Glomerular visceral epithelial cell (primary cell): ENCODE results near the gene COQ8B.
"Not testable (repeated sequence)": the region's sequence is repeated elsewhere in the genome, so short reads cannot be mapped to it uniquely, and the experiment has no call there.

ENCODE experiments used
- DNase-seq: peaks from one replicate; pipeline ENCODE4 v3.0.0-alpha.2; 2016; ENCODE audit errors: extremely low spot score

COQ8B gene

GRCh38 chr19:40742477-40742876 lies 25.8 kb upstream of the COQ8B start:
- no peak for DNase-seq

- DNase-seq = no peak
Measured at GRCh38 chr19:40741527-40742390, 25.1 kb upstream of the COQ8B start.

GRCh38 chr19:40740747-40741146 lies 24.1 kb upstream of the COQ8B start:
- no peak for DNase-seq

DNA sequence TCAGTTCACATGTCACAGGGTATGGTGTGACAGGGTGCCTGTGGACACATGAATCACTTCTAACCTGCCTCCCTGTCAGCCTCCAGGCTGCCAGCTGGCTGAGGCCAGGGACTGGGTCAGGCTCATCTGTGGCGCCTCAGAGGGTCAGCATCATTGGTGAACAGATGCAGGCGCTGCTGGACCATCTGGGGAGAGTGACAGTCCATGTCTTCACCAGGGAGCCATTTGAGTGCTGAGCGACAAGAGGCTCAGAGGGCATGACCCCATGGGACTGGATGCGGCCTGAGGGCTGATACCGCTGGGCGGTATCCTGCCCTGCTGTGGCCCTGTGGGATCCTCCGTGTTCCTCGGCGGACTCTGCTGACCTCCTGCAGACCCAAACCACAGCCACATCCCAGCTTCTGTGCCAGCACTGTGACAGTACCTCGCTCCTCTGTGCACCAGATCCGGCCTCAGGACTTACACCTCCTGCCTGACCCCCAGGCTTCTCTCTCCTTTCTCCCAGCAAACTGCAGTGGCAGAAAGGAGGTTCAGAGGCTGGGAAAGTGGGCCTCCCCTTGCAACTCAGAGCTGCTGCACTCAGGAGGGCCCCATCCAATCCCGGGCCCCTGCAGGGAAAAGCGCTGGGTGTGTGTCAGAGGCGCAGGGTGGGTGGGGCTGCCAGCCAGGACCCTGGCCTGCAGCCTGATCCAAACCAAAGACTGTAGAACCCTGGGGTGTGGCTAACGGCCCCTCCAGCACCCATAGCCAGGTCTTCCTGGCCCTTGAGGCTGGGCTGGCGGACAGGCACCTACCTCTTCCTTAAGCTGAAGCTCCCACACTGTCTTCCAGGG lies 23.4 kb upstream of the COQ8B start:
- DNase-seq = no peak

DNA sequence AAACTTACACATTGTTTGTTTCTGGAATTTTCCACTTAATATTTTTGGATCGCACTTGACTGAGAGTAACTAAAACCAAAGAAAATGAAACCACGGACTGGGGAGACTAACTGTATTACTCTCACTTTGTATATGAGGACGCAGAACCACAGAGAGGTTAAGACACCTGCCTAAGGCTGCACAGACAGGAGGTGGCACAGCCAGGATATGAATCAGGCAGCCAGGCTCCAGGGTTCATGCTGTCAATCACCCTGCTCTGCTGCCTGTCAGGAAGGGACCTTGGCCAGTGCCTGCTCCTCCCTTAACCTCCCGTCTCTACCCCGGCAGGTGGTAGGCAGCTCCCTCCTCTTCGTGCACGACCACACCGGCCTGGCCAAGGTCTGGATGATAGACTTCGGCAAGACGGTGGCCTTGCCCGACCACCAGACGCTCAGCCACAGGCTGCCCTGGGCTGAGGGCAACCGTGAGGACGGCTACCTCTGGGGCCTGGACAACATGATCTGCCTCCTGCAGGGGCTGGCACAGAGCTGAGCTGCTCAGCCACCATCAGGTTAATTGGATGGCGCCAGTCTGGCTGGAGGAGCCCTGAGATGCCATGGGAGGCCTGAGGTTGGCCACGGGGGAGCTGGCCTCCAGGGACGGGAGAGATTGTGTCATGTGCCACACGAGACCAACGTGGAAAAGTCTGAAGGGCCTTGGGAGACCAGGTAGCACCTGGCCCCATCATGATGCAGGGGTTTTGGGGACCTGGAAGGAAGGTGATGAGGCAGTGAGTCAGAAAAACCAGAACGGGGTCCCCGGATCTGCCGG lies 22.5 kb upstream of the COQ8B start:
- no peak for DNase-seq

DNA sequence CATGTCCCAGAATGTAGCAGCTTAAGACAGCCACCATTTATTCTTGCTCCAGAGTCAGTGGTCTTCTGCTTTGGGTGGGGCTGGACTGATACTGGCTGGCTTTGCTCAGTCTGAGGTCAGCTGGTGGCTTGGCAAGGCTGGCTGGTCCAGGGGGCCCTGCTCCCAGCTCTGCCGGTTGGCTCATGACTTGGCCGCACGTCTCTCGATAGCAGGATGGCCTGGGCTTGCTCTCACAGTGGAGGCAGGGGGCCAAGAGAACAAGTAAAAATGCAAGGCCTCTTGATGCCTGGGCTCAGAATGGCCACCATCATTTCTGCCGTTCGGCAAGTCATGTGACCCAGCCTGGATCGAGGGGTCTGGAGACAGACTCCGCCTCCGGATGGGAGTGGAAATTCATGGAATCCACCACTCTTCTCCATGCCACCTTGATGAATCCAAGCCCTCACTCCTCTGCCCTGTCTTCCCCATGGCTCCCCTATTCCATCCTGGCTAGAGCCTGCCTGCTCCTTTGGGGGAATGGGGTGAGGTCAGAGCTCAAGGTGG lies 20.5 kb upstream of the COQ8B start:
- no peak for DNase-seq

DNA sequence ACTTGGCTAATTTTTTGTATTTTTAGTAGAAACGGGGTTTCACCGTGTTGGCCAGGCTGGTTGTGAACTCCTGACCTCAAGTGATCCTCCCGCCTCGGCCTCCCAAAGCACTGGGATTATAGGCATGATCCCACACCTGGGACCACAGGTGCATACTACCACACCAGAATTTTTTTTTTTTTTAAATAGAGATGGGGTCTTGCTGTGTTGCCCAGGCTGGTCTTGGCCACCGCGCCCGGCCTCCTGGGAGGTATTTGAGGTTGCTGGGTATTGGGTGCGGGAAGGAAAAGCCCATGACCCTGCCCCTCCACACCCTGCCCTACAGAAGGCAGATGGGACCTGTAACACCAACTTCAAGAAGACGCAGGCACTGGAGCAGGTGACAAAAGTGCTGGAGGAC lies 20.0 kb upstream of the COQ8B start:
- no peak for DNase-seq

GRCh38 chr19:40735013-40735771 lies 18.5 kb upstream of the COQ8B start:
- DNase-seq = no peak

DNA sequence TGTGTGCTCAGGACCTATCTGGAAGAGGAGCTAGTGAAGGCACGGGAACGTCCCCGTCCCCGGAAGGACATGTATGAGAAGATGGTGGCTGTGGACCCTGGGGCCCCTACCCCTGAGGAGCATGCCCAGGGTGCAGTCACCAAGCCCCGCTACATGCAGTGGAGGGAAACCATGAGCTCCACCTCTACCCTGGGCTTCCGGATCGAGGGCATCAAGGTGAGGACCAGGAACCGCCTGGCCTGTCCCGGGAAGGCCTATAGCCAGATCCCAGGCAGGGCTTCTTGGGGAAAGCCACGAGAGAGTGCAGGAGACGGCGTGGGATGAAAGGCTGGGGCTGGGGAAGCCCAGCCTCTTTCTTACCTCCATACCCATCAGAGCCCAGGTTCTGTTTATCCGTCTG lies 16.5 kb upstream of the COQ8B start:
- no peak for DNase-seq

DNA sequence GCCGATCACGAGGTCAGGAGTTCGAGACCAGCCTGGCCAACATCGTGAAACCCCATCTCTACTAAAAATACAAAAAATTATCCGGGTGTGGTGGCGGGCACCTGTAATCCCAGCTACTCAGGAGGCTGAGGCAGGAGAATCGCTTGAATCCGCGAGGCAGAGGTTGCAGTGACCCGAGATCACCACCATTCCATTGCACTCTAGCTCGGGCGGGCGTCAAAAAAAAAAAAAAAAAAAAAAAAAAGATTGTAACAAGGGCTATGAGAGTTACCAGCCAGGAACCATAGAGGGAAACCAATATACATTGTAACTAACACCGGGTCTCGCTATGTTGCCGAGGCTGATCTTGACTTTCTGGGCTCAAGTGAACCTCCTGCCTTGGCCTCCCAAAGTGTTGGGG lies 15.6 kb upstream of the COQ8B start:
- not testable (repeated sequence) for DNase-seq

DNA sequence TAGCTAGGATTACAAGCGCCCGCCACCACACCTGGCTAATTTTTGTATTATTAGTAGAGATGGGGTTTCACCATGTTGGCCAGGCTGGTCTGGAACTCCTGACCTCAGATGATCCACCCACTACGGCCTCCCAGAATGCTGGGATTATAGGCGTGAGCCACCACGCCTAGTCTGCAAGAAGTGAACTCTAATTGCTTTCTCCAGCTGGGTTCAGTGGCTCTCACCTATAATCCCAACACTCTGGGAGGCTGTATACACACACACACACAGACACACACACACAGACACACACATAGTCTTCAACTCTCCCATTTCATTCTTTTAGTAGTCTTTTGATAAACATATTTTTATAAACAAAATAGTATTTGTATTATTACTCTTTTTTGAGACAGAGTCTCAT lies 13.4 kb upstream of the COQ8B start:
- DNase-seq = not testable (repeated sequence)

DNA sequence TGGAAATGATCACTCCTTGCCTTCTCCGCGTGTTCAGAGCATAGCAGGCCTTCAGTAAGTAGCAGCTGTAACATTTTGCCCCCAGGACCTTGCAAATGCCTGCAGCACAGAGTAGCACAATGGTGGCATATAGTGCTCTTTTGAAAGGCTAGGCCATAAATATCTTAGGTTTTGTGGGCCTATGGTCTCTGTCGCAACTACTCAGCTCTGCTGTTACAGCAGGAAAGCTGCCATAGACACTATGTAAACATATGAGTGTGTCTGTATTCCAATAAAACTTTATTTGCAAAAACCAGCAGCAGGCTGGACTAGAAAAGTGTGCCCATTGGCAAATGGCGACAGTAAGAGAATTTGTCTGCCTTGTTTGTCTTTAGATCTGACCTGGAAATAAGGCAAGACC lies 9.6 kb upstream of the COQ8B start:
- DNase-seq = no peak

DNA sequence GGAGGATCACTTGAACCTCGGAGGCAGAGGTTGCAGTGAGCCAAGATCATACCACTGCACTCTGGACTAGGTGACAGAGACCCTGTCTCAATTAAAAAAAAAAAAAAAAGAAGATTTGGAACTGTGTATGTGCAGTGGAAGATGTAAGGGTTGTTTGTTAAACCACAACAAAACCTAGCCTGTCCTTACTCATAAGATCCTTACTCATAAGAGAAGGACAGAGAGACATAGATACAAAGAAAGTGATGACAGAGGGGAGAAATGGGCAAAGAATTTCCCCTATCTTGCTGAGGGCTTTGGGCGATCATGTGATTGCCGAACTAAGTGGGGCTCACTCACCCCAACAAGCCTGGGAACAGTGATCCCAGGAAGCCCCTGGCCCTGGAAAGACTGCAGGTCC lies 8.2 kb upstream of the COQ8B start:
- no peak for DNase-seq

GRCh38 chr19:40724315-40724714 lies 7.6 kb upstream of the COQ8B start:
- no peak for DNase-seq

DNA sequence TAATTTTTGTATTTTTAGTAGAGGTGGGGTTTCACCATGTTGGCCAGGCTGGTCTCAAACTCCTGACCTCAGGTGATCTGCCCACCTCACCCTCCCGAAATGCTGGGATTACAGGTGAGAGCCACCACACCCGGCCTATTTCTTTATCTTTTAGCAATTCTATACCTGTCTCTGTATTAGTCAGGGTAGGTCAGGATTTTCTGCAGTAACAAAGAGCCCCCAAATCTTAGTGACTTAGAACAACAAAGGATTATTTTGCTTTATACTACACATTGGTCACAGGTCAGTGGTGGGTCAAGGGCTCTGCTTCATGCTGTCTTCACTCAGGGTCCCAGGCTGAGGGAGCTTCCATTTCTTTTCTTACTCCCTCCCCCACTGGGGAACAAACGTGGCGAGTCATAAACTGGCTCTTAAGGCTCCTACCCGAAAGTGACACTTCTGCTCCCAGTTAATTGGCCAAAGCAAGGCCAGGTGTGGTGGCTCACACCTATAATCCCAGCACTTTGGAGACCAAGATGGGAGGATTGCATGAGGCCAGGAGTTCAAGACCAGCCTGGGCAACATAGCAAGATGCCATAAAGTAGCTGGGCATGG lies 7.1 kb upstream of the COQ8B start:
- no peak for DNase-seq

DNA sequence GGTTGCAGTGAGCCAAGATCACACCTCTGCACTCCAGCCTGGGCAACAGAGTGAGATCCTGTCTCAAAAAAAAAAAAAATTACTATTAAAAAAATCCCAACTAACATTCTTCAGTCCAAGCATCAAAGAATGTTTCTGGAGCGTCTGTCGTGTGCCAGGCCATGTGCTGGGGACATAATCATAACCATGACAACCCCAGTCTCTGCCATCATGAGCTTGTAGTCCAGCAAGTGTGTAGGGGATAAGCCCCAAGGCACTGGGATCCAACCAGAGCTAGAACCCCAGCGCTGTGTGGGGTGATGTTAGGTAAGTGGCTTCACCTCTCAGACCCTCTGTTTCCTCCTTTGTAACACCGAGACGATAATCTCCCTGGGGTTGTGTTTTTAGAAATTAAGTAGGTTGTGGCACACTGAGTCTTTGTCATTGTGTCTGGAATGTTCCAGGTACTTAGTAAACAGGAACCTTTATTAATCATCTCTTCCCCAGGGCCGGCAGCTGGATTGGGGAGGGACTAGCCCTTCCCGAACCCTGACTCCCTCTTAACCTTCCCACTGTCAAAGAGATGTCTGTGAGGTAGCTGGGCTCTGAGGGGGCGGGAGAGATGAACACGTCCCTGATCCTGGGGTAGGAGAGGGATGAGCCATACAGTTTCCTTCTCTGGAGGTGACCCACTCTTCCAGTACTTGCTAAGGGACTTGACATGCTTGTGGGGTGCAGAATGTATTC lies 5.4 kb upstream of the COQ8B start:
- no peak for DNase-seq

DNA sequence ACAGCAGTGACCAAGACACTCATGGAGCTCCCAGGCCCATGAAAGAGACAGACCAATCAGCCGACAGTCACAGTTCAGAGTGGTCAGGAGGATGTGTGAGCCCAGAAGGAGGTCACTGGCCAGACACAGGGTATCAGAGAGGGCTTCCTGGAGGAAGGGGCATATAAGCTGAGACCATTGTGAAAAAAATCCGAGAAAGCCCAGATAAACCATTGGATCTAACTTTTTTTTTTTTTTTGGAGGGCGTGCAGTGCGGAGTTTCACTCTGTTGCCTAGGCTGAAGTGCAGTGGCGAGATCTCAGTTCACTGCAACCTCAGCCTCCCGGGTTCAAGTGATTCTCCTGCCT lies 4.4 kb upstream of the COQ8B start:
- DNase-seq = no peak

GRCh38 chr19:40719414-40719894 lies 2.8 kb upstream of the COQ8B start:
- DNase-seq = peak; percentile 9

DNA sequence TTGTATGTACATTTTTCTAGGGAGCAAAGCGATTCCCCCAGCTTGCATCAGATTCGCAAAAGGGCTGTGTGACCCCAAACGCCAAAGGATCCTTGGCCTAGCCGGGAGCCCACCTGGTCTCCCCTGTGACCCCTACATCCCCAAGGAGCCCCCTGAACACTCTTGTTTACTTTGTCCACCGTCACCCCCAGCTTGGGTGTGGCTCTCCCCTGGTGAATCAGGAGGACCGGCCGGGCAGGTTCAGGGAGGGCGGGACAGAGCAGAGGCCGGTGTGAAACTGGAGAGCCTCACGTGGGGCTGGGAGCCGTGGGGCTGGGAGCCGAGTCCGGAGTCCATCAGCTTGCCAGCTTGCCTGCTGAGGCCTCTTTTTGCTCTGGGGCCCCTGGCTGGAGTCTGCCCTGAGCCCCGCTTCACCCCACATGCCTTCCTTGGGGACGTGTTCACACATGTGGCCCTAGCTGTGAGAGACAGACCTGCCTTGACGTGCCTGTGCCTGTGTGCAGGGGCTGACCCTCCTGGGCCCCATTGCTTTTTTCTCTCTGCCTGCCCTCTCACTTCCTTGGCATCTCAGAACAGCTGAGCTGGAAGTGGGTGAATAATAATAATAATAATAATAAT lies 2.2 kb upstream of the COQ8B start:
- DNase-seq = peak; percentile 52
